ENCODE results near the gene BRF1.
"Not testable (repeated sequence)": the region's sequence is repeated elsewhere in the genome, so short reads cannot be mapped to it uniquely, and the experiment has no call there.

BRF1 gene

GRCh38 chr14:105332350-105332874, 31.6 kb upstream of the BRF1 start:
- no peak for DNase-seq

GRCh38 chr14:105331575-105332349, 31.0 kb upstream of the BRF1 start:
- DNase-seq: no peak

- DNase-seq: peak in 1 of 2 experiments; percentile 23
These were observed 29.7 kb upstream of the BRF1 start for GRCh38 chr14:105330491-105330895.

- no peak for DNase-seq
These were observed 28.8 kb upstream of the BRF1 start for GRCh38 chr14:105329411-105330150.

- DNase-seq: no peak
These were observed 28.0 kb upstream of the BRF1 start for GRCh38 chr14:105328678-105329390.

- no peak for DNase-seq
These were observed 27.4 kb upstream of the BRF1 start for GRCh38 chr14:105328070-105328677.

- not testable (repeated sequence) for DNase-seq
These were observed 26.9 kb upstream of the BRF1 start for GRCh38 chr14:105327695-105328045.

GRCh38 chr14:105326891-105327694, 26.3 kb upstream of the BRF1 start:
- no peak for DNase-seq

- DNase-seq: no peak
These were observed 25.7 kb upstream of the BRF1 start for GRCh38 chr14:105326568-105326867.

- no peak for DNase-seq
These were observed 25.1 kb upstream of the BRF1 start for GRCh38 chr14:105325716-105326567.

- no peak for DNase-seq
These were observed 24.5 kb upstream of the BRF1 start for GRCh38 chr14:105325303-105325702.

GRCh38 chr14:105324871-105325270, 24.1 kb upstream of the BRF1 start:
- DNase-seq: no peak

- DNase-seq: no peak
These were observed 23.4 kb upstream of the BRF1 start for GRCh38 chr14:105324080-105324778.

- no peak for DNase-seq
These were observed 22.9 kb upstream of the BRF1 start for GRCh38 chr14:105323663-105324062.

- DNase-seq: no peak
These were observed 22.2 kb upstream of the BRF1 start for GRCh38 chr14:105322791-105323556.

GRCh38 chr14:105317546-105317945, 16.7 kb upstream of the BRF1 start:
- DNase-seq: no peak

- peak in 1 of 2 experiments; percentile 37 for DNase-seq
These were observed 16.2 kb upstream of the BRF1 start for GRCh38 chr14:105316968-105317510.

GRCh38 chr14:105316577-105316941, 15.8 kb upstream of the BRF1 start:
- DNase-seq: no peak

GRCh38 chr14:105315941-105316576, 15.3 kb upstream of the BRF1 start:
- no peak for DNase-seq
